Measurements from ENCODE around the gene NELFA.

The NELFA gene

GRCh38 chr4:2008921-2009650 is at the start of gene NELFA:
NELFA (minus strand) TSS chr4:2008974; CDS start chr4:2008959, 15 bp downstream.
- DNase-seq (ENCODE audit: low spot score) = peak; percentile 97

- DNase-seq (ENCODE audit: low spot score) = no peak
These were observed 48.8 kb upstream of the NELFA start for GRCh38 chr4:2057382-2058065.

- DNase-seq (ENCODE audit: low spot score) = no peak
These were observed 45.4 kb upstream of the NELFA start for GRCh38 chr4:2054217-2054616.

- DNase-seq (ENCODE audit: low spot score) = no peak
These were observed 42.3 kb upstream of the NELFA start for GRCh38 chr4:2051086-2051485.

- DNase-seq (ENCODE audit: low spot score) = no peak
These were observed 41.0 kb upstream of the NELFA start for GRCh38 chr4:2049811-2050210.

GRCh38 chr4:2049381-2049780 is 40.6 kb upstream of the NELFA start:
- DNase-seq (ENCODE audit: low spot score) = no peak

GRCh38 chr4:2048831-2049230 is 40.1 kb upstream of the NELFA start:
- DNase-seq (ENCODE audit: low spot score) = no peak

- no peak for DNase-seq (ENCODE audit: low spot score)
These were observed 39.2 kb upstream of the NELFA start for GRCh38 chr4:2047781-2048581.

- DNase-seq (ENCODE audit: low spot score) = no peak
These were observed 38.4 kb upstream of the NELFA start for GRCh38 chr4:2047031-2047660.

- no peak for DNase-seq (ENCODE audit: low spot score)
These were observed 37.5 kb upstream of the NELFA start for GRCh38 chr4:2046031-2046961.

- DNase-seq (ENCODE audit: low spot score) = no peak
These were observed 36.8 kb upstream of the NELFA start for GRCh38 chr4:2045518-2045951.

- DNase-seq (ENCODE audit: low spot score) = no peak
These were observed 36.1 kb upstream of the NELFA start for GRCh38 chr4:2044542-2045517.

- DNase-seq (ENCODE audit: low spot score) = no peak
These were observed 35.3 kb upstream of the NELFA start for GRCh38 chr4:2044119-2044485.

GRCh38 chr4:2043396-2044118 is 34.8 kb upstream of the NELFA start:
- DNase-seq (ENCODE audit: low spot score) = no peak

- DNase-seq (ENCODE audit: low spot score) = no peak
These were observed 34.2 kb upstream of the NELFA start for GRCh38 chr4:2042947-2043395.

- no peak for DNase-seq (ENCODE audit: low spot score)
These were observed 33.6 kb upstream of the NELFA start for GRCh38 chr4:2042204-2042946.

GRCh38 chr4:2041239-2042130 is 32.7 kb upstream of the NELFA start:
- no peak for DNase-seq (ENCODE audit: low spot score)

Measured in NAMALWA (cell line).